Activated naive CD4-positive, alpha-beta T cell (primary cell): ENCODE measurements around the gene SEMA4G.
"Not testable (repeated sequence)": the region's sequence is repeated elsewhere in the genome, so short reads cannot be mapped to it uniquely, and the experiment has no call there.

Source experiments
- DNase-seq, 4 experiments: peaks; one replicate each; lab custom pipeline; 2025; lab: John Stamatoyannopoulos, UW

Gene SEMA4G

DNA sequence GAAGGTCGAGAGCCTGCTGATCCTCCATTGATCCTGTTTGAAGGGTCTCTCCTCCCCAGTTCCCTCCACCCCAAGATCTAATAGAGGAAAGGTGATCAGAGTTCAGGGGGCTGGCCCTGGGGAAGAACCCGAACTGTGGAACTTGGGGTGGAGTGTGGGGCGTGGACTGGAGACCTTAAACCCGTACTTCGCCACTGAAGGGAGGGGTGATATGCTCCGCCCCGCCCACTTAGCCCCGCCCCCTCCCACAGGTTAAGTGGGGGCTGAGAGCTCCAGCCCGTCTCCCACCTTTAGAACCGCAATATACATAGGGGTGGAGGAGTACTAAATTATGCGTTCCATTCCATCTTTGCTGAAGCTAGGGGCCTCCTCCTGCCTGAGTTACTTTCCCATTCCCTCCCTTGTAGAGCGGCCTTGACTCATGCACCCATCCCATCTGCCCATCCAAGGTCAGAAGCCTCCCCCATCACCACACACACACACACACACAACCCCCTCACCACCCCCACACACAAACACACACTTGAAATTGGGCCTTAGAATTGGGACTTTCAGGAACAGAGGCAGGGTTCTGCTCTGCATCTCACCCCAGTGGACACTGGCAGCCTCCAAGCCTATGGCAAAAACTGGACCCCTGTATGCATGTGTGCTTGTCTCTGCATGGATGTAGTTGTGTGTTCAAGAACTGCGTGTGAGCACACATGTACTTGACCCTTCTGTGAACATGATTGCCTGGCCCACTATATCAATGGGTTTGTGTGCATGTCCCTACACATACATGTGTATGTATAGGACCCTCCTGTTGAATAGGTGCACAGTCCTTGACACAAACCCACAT, 991 bp downstream of the SEMA4G start:
- peak in 1 of 4 experiments; percentile 19 for DNase-seq

DNA sequence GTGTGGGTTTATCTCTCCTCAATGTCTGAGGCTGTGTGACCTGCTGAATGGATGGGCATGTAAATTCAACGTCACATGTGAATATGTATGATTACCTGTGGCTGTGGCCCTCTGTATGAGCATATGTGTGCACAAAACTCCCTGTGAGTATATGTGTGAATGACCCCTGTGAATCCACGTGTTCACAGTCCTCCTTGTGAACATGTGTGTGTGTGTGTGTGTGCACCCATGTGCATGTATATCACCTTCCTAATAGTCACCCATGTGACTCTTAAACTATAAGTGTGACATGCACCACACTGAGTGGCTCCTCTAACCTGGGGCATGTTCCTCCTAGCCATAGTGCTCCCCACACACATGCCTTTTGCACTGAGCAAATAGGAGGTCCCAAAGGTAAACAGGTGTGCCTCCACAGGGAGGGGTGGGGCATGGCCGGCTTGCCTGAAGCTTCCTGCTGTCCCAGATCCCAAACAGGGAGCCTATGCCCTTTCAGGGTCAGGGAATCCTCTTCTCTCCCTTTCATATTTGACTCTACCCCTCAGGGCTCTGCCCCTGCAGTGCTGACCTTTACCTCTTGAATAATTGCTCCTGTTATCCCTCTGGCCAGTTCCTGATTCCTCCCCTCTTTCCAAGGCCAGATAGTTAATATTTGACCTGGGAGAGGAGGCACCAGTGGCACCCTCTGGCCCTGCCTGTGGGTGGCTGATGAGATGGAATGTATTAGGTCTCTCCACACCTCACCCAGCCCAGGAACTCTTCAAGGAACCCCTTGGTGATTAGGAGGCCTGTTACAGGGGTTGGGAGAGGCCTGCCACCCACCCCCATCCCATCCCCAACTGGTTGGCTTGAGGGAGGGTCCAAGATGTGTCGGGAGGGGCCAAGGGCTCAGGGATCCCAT, 1.9 kb downstream of the SEMA4G start:
- DNase-seq = no peak

DNA sequence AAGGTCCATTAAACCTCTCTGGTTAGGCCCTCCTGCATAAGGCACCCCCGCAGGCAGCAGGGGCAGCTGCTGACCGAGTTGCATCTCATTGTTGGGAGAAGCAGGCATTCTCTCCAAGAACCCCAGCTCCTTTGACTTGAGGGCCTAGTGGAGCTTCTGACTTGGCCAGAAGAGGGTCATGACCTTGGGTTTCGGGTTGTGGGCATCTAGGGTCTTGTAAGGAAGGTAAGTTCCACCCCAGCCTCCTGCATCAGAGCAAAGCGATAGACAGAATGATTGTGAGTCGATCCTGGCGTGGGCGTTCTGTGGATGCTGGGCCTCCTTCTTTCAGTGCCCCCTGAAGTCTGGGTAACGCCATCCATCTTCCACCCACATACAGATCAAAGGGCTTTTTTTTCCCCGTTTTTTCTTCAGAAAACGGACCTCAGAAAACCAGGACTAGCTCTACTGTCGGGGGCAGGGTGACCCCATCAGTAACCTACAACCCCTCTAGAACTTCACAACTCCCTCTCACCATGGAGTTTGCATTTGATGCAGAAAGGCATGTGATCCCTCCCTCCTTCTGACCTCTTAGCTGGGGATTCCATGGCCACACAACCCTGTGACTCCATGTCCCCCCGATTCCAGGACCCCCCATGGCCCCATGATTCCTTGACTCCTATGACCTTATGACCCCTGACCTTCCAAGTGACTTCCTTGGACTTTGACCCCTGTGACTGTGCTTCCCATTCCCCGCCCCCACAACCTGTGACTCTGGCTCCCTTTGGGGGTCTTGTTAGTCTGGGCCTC, 3.0 kb downstream of the SEMA4G start:
- DNase-seq = no peak

DNA sequence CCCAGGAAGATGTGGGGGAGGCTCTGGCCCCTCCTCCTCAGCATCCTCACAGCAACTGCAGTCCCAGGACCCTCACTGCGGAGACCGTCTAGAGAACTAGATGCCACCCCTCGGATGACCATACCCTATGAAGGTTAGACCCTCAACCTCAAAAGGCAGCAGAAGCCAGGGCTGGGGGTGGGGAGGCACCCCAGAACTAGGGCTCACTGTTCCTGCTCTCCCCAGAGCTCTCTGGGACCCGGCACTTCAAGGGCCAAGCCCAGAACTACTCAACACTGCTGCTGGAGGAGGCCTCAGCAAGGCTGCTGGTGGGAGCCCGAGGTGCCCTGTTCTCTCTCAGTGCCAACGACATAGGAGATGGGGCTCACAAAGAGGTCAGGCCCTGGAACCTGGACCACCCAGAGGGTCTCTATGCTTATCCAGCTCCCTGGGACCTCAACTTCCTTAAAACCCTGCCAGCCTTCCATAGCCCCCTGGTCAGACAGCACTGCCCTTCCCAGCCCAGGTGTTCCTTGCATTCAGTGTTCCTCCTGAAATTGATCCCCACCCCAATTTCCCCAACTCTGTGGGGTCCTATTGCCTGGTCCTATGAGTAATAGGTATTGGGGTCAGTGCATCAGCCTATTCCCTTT, 3.7 kb downstream of the SEMA4G start:
- no peak for DNase-seq

DNA sequence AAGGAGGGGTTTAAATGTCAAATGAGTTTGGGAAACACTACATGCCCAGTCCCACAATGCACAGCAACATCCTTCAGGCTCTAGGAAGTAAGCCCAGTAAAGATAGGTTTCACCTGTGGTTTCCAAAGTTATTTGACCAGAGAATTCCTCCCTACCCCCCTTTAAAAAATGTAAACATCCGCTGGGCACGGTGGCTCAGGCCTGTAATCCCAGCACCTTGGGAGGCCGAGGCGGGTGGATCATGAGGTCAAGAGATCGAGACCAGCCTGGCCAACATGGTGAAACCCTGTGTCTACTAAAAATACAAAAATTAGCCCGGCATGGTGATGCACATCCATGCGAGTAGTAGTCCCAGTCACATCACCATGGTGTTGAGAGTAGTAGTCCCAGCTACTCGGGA, 6.1 kb downstream of the SEMA4G start:
- DNase-seq = not testable (repeated sequence)

DNA sequence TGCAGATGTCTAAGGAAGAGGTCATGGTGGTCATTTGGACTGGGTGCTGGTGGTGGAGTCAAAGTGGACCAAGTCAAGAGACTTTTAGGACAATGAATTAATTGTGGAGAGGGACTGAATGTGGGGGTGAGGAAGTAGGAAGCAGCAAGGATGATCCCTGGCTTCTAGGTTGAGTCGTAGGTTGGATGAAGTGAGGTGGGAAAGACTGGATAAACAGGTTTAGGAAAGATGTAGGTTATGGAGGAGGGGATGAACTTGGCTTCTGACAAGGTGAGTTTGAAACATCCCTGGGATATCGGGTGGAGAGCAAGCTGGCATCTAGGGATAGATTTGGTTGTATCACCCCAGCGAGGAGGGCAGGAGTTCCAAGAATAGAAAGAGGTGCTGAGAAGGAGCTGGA, 7.6 kb downstream of the SEMA4G start:
- no peak for DNase-seq

DNA sequence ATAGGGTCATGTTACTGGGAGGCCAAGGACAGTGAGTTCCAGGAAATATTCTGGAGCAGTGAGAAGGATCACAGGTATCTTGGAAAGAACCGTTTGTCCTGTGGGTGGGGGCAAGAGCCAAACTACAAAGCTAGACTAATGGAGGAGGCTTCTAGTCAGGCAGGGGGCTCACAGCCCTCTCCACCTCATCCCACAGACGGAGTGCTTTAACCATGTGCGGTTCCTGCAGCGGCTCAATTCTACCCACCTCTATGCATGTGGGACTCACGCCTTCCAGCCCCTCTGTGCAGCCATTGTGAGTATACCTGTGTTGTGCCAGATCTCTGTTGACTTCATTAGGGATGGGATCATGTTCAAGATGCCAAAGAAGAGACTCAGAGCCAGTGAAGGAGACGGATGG, 8.1 kb downstream of the SEMA4G start:
- no peak for DNase-seq

DNA sequence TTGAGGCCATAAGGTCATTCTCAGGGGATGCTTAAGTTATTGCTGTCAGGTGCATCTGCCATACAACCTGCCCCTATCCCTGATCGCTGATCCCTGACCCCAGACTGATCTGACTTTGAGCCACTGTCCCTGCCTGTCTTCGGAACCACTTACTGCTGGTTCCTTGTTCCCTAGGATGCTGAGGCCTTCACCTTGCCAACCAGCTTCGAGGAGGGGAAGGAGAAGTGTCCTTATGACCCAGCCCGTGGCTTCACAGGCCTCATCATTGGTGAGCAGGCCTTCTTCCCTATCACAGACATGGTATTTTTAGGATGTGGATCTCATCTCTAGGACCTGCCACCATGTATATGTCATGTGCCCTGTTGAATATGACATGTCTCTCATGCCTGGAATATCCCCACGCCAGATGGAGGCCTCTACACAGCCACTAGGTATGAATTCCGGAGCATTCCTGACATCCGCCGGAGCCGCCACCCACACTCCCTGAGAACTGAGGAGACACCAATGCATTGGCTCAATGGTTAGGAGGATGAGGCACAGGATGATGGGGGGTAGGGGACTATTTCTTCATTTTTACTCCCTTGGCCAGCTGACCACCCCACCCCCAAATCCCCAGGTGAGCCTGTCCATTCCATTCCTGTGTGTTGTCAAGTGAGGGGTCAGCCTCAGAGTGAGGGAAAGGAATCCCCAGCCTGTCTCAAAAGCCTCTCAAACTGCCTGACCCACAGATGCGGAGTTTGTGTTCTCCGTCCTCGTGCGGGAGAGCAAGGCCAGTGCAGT, 9.0 kb downstream of the SEMA4G start:
- no peak for DNase-seq

DNA sequence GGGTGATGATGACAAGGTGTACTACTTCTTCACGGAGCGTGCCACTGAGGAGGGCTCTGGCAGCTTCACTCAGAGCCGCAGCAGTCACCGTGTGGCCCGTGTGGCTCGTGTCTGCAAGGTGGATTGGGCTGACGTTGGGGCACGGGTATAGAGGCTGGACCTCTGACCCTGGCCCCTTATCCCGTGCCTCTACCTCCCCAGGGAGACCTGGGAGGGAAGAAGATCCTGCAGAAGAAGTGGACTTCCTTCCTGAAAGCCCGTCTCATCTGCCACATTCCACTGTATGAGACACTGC, 9.5 kb downstream of the SEMA4G start:
- DNase-seq = no peak

DNA sequence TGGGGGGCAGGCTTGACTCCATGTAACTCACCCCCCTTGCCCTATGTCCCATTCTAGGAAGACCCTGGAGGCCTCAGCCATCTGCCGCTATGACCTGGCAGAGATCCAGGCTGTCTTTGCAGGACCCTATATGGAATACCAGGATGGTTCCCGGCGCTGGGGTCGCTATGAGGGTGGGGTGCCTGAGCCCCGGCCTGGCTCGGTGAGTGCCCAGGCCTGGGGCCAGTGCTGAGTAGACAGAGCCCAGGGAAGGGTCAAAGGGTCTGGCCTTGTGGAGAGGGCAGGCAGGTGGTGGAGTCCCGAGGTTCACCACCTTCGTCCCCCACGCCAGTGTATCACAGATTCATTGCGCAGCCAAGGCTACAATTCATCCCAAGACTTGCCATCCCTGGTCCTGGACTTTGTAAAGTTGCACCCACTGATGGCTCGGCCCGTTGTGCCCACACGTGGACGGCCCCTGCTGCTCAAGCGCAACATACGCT, 10.5 kb downstream of the SEMA4G start:
- DNase-seq = no peak

DNA sequence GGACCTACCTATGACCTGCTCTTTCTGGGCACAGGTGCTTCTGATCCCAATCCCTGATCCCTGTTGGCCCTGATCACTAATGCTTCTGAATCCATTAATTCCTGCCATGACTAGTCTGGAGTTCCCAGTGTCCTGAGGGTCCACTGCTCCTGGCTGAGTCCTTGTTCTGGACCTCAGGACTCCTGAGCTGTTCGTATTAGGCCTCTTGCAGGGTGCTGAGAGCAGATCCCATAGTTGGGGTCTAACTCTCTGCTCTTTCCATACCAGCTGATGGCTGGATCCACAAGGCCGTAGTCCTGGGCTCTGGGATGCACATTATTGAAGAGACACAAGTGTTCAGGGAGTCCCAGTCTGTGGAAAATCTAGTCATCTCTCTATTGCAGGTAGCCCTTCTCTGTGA, 11.0 kb downstream of the SEMA4G start:
- no peak for DNase-seq

DNA sequence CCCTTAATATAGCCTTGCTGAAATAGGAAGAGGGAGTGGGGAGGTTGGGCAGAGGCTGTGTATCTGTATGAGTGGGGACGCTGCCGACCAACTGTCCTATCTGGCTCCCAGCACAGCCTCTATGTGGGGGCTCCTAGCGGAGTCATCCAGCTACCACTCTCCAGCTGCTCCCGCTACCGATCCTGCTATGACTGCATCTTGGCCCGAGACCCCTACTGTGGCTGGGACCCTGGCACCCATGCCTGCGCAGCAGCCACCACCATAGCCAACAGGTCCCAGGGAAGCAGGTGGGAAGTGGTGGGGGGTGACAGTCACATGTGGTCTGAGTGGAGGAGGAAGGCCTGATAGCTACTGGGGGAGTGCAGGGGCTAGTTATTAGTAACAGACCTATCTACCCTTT, 11.4 kb downstream of the SEMA4G start:
- no peak for DNase-seq

DNA sequence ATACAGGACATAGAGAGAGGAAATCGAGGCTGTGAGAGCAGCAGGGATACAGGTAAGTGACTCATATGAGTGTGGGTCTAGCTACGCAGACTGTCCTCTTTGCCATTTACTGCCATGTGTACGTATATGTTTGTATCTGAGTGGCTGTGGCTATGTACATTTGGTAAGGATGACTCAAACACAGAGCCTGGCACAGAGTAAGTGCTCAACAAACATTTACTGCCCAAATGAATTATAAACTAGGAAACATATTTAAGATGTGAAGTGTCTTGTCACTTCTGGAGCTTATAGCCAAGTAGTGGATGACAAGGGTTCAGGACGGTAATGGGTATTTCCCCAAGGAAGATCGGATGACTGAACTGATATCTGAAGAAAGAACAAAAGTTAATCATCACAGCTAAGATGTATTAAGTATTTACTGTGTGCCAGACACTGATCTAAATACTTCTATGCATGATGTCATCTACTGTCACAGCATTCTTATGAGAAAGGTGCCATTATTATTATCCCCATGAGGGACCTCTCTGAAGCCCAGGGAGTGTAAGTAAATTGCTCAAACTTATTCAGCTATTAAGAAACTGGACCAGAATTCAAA, 12.0 kb downstream of the SEMA4G start:
- no peak for DNase-seq

DNA sequence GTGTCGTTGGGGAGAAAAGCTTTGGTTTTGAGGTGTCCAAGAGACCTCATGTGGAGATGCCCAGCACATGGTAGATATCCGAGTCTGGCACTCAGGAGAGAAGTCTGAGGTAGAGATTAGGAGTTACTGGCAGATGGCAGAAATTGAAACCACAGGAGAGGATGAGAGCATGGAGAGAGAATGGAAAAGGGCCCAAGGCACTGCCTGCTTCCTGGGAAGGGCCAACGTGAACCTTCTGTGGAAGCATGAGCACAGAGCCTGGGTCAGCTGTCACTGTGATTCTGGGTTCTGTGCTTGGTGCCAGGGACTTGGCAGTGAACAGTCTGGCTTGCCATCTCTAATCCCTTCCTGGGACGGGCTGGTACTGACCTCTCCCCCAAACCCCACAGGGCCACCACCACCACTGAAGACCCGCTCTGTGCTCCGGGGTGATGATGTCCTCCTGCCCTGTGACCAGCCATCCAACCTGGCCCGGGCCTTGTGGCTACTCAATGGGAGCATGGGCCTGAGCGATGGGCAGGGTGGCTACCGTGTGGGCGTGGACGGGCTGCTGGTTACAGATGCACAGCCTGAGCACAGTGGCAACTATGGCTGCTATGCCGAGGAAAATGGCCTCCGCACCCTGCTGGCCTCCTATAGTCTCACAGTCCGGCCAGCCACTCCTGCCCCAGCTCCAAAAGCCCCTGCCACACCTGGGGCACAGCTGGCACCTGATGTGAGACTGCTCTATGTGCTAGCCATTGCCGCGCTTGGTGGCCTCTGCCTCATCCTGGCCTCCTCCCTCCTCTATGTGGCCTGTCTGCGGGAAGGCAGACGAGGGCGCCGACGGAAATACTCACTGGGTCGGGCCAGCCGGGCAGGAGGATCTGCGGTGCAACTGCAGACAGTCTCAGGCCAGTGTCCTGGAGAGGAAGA, 13.9 kb downstream of the SEMA4G start:
- no peak for DNase-seq

DNA sequence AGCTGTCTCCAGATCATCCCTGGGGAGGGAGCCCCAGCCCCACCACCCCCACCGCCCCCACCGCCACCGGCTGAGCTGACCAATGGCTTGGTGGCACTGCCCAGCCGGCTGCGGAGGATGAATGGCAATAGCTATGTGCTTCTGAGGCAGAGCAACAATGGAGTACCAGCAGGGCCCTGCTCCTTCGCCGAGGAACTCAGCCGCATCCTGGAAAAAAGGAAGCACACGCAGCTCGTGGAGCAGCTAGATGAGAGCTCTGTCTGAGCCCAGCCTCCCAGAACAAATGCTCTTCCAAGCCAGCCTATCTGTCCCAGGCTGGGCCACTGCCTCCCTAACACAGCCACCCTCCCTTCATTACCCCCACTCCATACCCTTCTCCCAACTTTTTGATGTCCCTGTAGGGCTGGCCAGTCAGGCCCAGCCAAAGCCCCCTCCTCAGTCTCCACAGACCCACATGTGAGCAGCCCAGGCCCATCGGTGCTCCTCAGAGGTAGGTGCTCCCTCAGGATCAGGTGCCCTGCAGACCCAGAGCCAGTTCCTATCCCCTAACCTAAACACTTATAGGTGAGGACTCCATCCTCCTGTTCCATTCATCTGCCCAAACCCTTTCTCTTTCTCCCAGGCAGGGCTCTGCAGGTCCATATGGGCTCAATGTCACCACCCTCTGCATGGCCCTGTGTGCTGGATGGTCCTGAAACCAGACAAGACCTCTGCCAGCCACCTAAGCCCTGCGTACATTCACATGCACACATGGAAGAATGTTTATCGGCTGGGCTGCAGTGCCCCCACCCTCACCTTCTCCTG, 14.8 kb downstream of the SEMA4G start:
- no peak for DNase-seq

DNA sequence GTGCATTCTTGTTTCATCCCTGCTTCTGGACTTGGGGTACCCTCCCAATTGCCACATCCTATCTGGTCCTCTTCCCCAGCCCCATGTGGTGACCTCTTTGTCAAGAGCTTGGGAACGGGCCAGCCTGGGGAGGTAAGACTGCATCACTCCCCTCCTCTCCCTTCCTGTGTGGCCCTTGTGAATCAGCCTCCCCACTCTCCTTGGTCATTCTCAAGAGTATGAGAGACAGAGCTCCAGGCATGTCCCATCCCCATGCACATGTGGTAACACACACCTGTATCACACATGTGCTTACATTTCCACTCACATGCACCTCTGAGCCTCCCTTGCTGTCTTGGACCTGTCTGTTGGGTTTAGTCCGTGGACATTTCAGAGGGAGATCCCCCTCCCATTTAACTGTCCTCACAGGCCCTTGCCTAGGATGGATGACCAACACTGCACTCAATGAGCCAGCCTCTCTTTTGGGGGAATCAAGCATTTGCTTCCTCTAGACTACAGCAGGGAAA, 15.4 kb downstream of the SEMA4G start:
- no peak for DNase-seq

DNA sequence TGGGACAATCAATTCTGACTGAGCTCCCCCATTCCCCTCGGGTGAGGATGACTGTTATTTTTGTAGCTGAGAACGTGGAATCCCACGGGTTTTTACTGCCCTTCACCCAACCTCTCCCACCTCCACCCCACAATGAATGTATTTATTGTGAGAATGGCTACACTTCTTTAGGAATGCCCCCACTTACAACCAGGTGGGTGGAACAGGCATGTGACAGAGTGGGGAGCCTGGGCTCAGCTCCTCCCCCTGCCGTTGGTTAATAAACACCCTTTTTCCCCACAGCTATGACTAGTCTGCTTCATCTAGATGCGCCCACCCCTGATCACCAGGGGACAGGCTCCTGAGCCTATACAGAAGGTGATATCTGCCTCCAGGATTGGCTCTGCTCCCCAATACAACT, 16.0 kb downstream of the SEMA4G start:
- no peak for DNase-seq

DNA sequence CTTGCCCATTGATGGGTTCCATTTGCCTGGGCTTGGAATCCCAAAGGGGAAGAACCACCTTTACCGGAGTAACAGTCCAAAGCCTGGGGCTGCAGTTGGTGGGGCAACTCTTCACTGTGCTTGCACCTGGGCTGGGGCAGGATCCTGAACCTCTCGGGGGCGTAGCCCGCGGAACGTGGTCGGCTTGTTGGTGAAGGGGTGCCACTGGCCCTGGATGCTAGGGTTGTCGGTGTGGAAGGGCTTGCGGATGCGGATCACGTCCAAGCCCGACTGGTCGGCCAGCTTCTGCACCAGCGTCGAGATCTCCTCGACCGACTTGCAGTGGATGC, 17.3 kb downstream of the SEMA4G start:
- no peak for DNase-seq
